ENCODE results near the gene CALD1. TPM values are rescaled to one million over a fixed set of nuclear protein-coding genes. Genes with fewer than 3 reads are reported as not detected.

The CALD1 gene
- total RNA-seq, 4 donors from 2014 or later, result 351 to 1,046 (median 551) TPM

GRCh38 chr7:134856091-134856490 is 76.7 kb downstream of the CALD1 start:
- intact Hi-C loops (cut with DNase I; ENCODE audit: low total_unique reads), result no loop called here
- Histone ChIP-seq H3K36me3 (no peaks in the 10 kb centered on the region), H3K27me3 (no peaks in the 10 kb centered on the region), H3K4me3 (no peak overlapping the region), H3K4me1 (peaks cover 4 to 6% of the 10 kb centered on the region in 2 donors), H3K9me3 (no peaks in the 10 kb centered on the region), H3K27ac (peak overlapping the region; percentile 68 to 78)
- no peak for DNase-seq
- no peak for TF ChIP-seq POLR2A (IDR thresholded peaks at IDR 0.05)
- TF ChIP-seq CTCF (IDR thresholded peaks at IDR 0.05), result no peak

DNA sequence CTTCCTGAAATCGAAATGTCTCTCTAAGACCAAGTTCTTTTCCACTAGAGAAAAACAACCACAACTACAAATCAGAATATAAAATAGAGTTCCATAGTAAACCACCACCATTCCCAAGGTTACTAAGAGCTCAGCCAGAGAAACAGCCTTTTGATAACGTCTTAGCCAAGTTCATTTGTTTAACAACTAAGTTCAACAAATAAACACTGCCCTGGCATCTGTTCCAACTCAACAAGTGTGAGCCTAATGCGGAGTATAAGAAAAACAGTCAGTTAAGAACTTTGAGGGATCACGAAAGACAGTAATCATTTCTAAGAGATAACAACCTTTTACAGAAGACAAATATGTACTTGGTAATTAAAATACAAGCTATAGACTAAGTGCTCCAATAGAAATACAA is 77.3 kb downstream of the CALD1 start:
- H3K4me3 ChIP-seq, result no peak overlapping the region

GRCh38 chr7:134857958-134858357 is 78.5 kb downstream of the CALD1 start:
- intact Hi-C loops (cut with DNase I; ENCODE audit: low total_unique reads), result no loop called here
- Histone ChIP-seq H3K27ac (peak overlapping the region in 1 of 2 donors; percentile 78), H3K4me1 (no peaks in the 10 kb centered on the region), H3K9me3 (no peaks in the 10 kb centered on the region), H3K36me3 (no peaks in the 10 kb centered on the region), H3K4me3 (no peak overlapping the region), H3K27me3 (no peaks in the 10 kb centered on the region)
- no peak for DNase-seq
- TF ChIP-seq POLR2A (IDR thresholded peaks at IDR 0.05) (no peak), CTCF (IDR thresholded peaks at IDR 0.05) (no peak)

More for the DNA sequence above, 77.3 kb downstream of the CALD1 start:
- TF ChIP-seq POLR2A (IDR thresholded peaks at IDR 0.05) (no peak), CTCF (IDR thresholded peaks at IDR 0.05) (no peak)
- Histone ChIP-seq H3K27me3 (no peaks in the 10 kb centered on the region), H3K27ac (peak overlapping the region; percentile 68 to 78), H3K36me3 (no peaks in the 10 kb centered on the region), H3K4me1 (peaks cover 0 to 6% of the 10 kb centered on the region in 2 donors), H3K9me3 (no peaks in the 10 kb centered on the region)
- no peak for DNase-seq
- intact Hi-C loops (cut with DNase I; ENCODE audit: low total_unique reads), result no loop called here

GRCh38 chr7:134859783-134860182 is 80.3 kb downstream of the CALD1 start:
- TF ChIP-seq CTCF (IDR thresholded peaks at IDR 0.05) (no peak), POLR2A (IDR thresholded peaks at IDR 0.05) (no peak)
- DNase-seq, result no peak
- H3K27ac ChIP-seq, result no peak overlapping the region
- H3K27me3 ChIP-seq, result no peaks in the 10 kb centered on the region
- H3K4me3 ChIP-seq, result no peak overlapping the region
- intact Hi-C loops (cut with DNase I; ENCODE audit: low total_unique reads), result no loop called here
- no peaks in the 10 kb centered on the region for H3K9me3 ChIP-seq
- no peaks in the 10 kb centered on the region for H3K36me3 ChIP-seq
- H3K4me1 ChIP-seq, result no peaks in the 10 kb centered on the region

DNA sequence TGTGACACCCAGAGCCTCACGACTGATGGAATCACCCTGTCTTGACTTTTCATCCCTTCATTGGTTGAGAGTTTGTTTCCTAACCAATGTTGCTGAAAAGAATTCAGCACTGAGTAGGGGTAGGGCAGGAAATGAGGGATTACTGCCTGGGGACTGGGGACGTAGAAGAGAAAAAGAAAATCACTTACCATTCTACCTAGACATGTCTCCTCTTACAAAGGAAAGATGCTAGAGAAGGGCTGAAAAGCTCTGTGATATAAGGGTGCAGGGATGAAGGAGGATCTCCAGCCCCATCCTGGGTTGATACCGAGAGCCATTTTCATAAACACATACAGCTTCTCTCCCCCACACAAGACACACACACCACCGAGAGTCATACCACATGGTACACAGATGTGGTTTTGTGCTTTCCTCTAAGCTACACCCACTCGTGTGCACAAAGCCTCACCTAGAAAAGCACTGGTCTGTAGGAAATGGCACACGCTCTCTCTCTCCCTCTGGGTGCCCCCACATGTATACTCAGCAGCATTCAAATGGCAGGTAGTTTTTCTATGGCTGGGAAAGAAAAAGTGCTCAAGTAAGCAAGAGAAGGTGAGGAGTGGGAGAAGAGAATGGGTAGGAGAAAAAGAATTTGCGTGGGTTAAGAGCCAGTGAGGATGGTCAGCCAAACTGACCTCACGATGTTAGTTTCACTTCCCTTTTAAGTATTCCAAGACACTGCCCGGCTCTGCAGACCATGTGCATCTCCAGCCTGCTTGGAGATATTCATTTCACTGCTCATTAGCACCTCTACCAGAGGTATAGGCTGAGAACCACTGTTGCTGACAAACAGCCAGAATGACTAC is 85.8 kb downstream of the CALD1 start:
- DNase-seq, result no peak
- peak overlapping the region; percentile 77 to 88 for H3K27ac ChIP-seq
- H3K4me3 ChIP-seq, result peak overlapping the region in 1 of 2 donors; percentile 18
- TF ChIP-seq POLR2A (IDR thresholded peaks at IDR 0.05) (no peak), CTCF (IDR thresholded peaks at IDR 0.05) (no peak)
- no peaks in the 10 kb centered on the region for H3K4me1 ChIP-seq
- H3K36me3 ChIP-seq, result no peaks in the 10 kb centered on the region
- intact Hi-C loops (cut with DNase I; ENCODE audit: low total_unique reads), result no loop called here
- H3K9me3 ChIP-seq, result no peaks in the 10 kb centered on the region
- H3K27me3 ChIP-seq, result no peaks in the 10 kb centered on the region

All from uterus (tissue), 4 donors.